ENCODE results near the gene GAPDHS. TPM values are rescaled to one million over a fixed set of nuclear protein-coding genes. Genes with fewer than 3 reads are reported as not detected.

The GAPDHS gene
- total and polyA plus RNA-seq, 2 experiments from 2014 or later: not detected

DNA sequence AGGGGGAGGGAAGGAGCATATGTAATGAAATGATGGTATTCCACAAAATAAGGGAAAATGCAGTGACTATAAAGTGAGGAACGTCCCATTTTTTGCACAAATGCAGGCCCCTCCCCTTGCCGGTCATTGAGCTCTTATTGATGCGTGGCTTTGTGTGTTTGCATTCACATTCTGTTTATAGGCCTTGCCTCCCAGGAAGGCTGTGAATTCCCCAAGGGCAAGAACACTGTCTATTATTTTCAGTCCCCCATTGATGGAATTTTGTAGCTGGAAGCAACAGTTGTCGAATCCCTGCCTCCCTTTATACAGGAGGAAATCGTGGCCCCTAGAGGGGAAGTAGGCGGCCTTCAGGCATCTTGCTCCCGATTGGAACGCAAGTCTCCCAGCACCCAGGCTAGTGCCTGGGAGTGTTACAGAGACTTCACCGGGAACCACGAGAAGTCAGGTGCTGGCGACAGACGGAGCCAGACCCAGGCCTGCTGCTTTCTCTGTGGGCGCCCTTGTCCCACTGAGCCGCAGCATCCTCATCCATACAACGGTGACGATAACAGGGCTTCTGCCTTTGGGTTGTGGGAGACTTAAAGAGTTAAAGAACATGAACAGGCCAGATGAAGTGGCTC is 12.0 kb upstream of the GAPDHS start:
- no peak overlapping the region for H3K27ac ChIP-seq

GRCh38 chr19:35522745-35523327 is 10.4 kb upstream of the GAPDHS start:
- H3K79me2 ChIP-seq: no peaks in the 10 kb centered on the region
- no peaks in the 10 kb centered on the region for H3K4me1 ChIP-seq (ENCODE audit: insufficient read depth)
- H3K27me3 ChIP-seq: peaks cover 7% of the 10 kb centered on the region
- WGBS (ENCODE audit: low lambda C conversion rate, missing lambda C conversion rate): 78% methylated on average over 12 of the region's 12 CpGs
- H3K9me3 ChIP-seq (ENCODE audit: low read depth): no peaks in the 10 kb centered on the region
- no peak overlapping the region for H3K27ac ChIP-seq
- H3K9me2 ChIP-seq (replicated peaks; ENCODE audit: insufficient read depth): no peaks in the 10 kb centered on the region
- no peak overlapping the region for H2AFZ ChIP-seq
- H3K4me3 ChIP-seq: no peak overlapping the region
- TF ChIP-seq EZH2 (IDR thresholded peaks at IDR 0.05; ENCODE audit: borderline replicate concordance) (no peak), CTCF (IDR thresholded peaks at IDR 0.05; ENCODE audit: poor library complexity) (no peak), EZH2phosphoT487 (IDR thresholded peaks at IDR 0.05; ENCODE audit: low read depth, severe bottlenecking, unreplicated experiment) (no peak)
- H3K36me3 ChIP-seq (replicated peaks; ENCODE audit: insufficient read depth, low read depth): no peaks in the 10 kb centered on the region
- H4K20me1 ChIP-seq (ENCODE audit: insufficient read depth, poor library complexity, severe bottlenecking): no peaks in the 10 kb centered on the region
- H3K4me2 ChIP-seq: no peak overlapping the region
- no peak for DNase-seq (ENCODE audit: low spot score)

More for the DNA sequence above, 12.0 kb upstream of the GAPDHS start:
- Histone ChIP-seq H3K36me3 (replicated peaks; ENCODE audit: insufficient read depth, low read depth) (no peaks in the 10 kb centered on the region), H4K20me1 (ENCODE audit: insufficient read depth, poor library complexity, severe bottlenecking) (no peaks in the 10 kb centered on the region), H3K9me2 (replicated peaks; ENCODE audit: insufficient read depth) (no peaks in the 10 kb centered on the region), H3K9me3 (ENCODE audit: low read depth) (no peaks in the 10 kb centered on the region), H3K27me3 (peaks cover 7% of the 10 kb centered on the region), H2AFZ (no peak overlapping the region), H3K4me2 (no peak overlapping the region), H3K4me1 (ENCODE audit: insufficient read depth) (no peaks in the 10 kb centered on the region), H3K79me2 (no peaks in the 10 kb centered on the region), H3K4me3 (no peak overlapping the region)
- no peak for DNase-seq (ENCODE audit: low spot score)
- WGBS (ENCODE audit: low lambda C conversion rate, missing lambda C conversion rate): 76% methylated on average over 16 of the region's 16 CpGs
- TF ChIP-seq CTCF (IDR thresholded peaks at IDR 0.05; ENCODE audit: poor library complexity) (no peak), EZH2 (IDR thresholded peaks at IDR 0.05; ENCODE audit: borderline replicate concordance) (no peak), EZH2phosphoT487 (IDR thresholded peaks at IDR 0.05; ENCODE audit: low read depth, severe bottlenecking, unreplicated experiment) (no peak)

GRCh38 chr19:35524181-35524837 is 8.9 kb upstream of the GAPDHS start:
- TF ChIP-seq EZH2 (IDR thresholded peaks at IDR 0.05; ENCODE audit: borderline replicate concordance) (no peak), EZH2phosphoT487 (IDR thresholded peaks at IDR 0.05; ENCODE audit: low read depth, severe bottlenecking, unreplicated experiment) (no peak), CTCF (IDR thresholded peaks at IDR 0.05; ENCODE audit: poor library complexity) (no peak)
- Histone ChIP-seq H3K79me2 (no peaks in the 10 kb centered on the region), H3K4me3 (no peak overlapping the region), H3K27me3 (peaks cover 7% of the 10 kb centered on the region), H2AFZ (no peak overlapping the region), H3K9me2 (replicated peaks; ENCODE audit: insufficient read depth) (no peaks in the 10 kb centered on the region), H3K27ac (no peak overlapping the region), H3K4me1 (ENCODE audit: insufficient read depth) (no peaks in the 10 kb centered on the region), H3K36me3 (replicated peaks; ENCODE audit: insufficient read depth, low read depth) (no peaks in the 10 kb centered on the region), H3K9me3 (ENCODE audit: low read depth) (no peaks in the 10 kb centered on the region), H3K4me2 (no peak overlapping the region), H4K20me1 (ENCODE audit: insufficient read depth, poor library complexity, severe bottlenecking) (no peaks in the 10 kb centered on the region)
- WGBS (ENCODE audit: low lambda C conversion rate, missing lambda C conversion rate): 16% methylated on average over 10 of the region's 11 CpGs
- no peak for DNase-seq (ENCODE audit: low spot score)

Measured in hepatocyte (in vitro differentiated cells).